Measurements from ENCODE around the gene BCR. TPM values are rescaled to one million over a fixed set of nuclear protein-coding genes. Genes with fewer than 3 reads are reported as not detected.
A peak's percentile ranks its signal among the peaks of the same experiment; 100 is the strongest.

BCR gene
- total and polyA plus RNA-seq, 2 experiments from 2014 or later, result 38.8 to 42.2 TPM

DNA sequence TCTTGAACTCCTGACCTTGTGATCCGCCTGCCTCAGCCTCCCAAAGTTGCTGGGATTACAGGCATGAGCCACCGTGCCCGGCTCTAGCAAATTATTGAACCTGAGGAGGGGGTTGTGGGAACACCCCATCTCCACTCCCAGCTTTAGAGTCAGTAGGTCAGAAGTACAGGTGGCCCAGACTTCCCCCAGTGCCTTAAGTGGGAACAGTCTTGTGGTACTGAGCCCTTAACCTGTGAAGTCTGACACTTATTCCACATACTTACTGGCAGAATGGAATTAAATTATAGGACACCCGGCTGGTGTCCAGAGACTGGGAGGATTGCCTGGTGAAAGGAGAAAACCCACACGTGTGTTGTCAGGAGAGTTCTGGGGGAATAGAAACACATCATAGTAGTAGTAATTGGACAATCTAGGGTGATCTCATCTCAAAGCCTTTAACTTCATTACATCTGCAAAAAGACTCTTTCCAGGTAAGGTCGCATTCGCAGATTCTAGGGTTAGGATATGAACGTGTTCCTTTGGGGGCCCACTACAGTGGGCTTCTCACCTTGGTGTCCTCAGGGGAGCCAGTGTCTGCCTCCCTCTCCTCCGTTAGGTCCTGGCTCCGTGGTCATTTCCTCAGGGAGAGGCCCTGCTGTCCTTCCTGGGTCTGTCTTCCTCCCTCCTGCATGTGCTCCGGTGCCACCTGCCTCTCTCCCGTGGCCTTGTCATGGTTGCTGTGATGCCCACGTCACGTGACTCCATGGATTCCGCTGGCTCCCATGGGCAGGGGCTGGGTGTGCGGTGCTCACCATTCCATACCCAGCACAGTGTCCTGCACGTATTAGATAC lies 63.8 kb downstream of the BCR start:
- H2AFZ ChIP-seq, result no peak overlapping the region
- no peaks in the 10 kb centered on the region for H3K9me2 ChIP-seq (replicated peaks; ENCODE audit: insufficient read depth)
- H3K9me3 ChIP-seq (ENCODE audit: low read depth), result no peaks in the 10 kb centered on the region
- no peaks in the 10 kb centered on the region for H3K27me3 ChIP-seq
- peaks cover 91% of the 10 kb centered on the region for H3K79me2 ChIP-seq
- peak overlapping the region; percentile 61 for H3K4me2 ChIP-seq
- peaks cover 66% of the 10 kb centered on the region for H3K4me1 ChIP-seq (ENCODE audit: insufficient read depth)
- H3K27ac ChIP-seq, result peak overlapping the region; percentile 92
- no peaks in the 10 kb centered on the region for H3K36me3 ChIP-seq (replicated peaks; ENCODE audit: insufficient read depth, low read depth)
- no peak overlapping the region for H3K4me3 ChIP-seq
- WGBS (ENCODE audit: low lambda C conversion rate, missing lambda C conversion rate), result 85% methylated on average over 17 of the region's 17 CpGs
- no peak for DNase-seq (ENCODE audit: low spot score)
- H4K20me1 ChIP-seq (ENCODE audit: insufficient read depth, poor library complexity, severe bottlenecking), result peaks cover 34% of the 10 kb centered on the region
- TF ChIP-seq EZH2phosphoT487 (IDR thresholded peaks at IDR 0.05; ENCODE audit: low read depth, severe bottlenecking, unreplicated experiment), result no peak
- no peak for TF ChIP-seq EZH2 (IDR thresholded peaks at IDR 0.05; ENCODE audit: borderline replicate concordance)
- TF ChIP-seq, protein P1, sequence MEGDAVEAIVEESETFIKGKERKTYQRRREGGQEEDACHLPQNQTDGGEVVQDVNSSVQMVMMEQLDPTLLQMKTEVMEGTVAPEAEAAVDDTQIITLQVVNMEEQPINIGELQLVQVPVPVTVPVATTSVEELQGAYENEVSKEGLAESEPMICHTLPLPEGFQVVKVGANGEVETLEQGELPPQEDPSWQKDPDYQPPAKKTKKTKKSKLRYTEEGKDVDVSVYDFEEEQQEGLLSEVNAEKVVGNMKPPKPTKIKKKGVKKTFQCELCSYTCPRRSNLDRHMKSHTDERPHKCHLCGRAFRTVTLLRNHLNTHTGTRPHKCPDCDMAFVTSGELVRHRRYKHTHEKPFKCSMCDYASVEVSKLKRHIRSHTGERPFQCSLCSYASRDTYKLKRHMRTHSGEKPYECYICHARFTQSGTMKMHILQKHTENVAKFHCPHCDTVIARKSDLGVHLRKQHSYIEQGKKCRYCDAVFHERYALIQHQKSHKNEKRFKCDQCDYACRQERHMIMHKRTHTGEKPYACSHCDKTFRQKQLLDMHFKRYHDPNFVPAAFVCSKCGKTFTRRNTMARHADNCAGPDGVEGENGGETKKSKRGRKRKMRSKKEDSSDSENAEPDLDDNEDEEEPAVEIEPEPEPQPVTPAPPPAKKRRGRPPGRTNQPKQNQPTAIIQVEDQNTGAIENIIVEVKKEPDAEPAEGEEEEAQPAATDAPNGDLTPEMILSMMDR (IDR thresholded peaks at IDR 0.05; ENCODE audit: poor library complexity), result no peak

DNA sequence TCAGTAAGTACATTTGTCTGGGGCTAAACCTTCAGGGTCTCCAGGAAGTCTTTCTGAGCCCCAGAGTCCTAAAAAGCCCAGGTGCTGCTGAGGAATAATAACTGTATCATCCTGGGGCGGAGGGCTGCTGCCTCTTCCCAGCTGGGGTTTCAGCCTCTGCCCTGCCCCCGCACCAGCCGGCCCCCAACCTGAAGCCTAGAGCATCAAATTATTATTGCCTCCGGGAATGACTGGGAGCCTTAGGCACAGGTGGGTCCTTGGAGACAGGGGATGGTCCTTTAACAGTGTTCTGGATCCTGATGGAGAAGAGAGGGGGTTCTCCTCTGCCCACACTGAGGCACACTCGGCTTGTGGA lies 64.4 kb downstream of the BCR start:
- TF ChIP-seq EZH2 (IDR thresholded peaks at IDR 0.05; ENCODE audit: borderline replicate concordance) (no peak), EZH2phosphoT487 (IDR thresholded peaks at IDR 0.05; ENCODE audit: low read depth, severe bottlenecking, unreplicated experiment) (no peak)
- TF ChIP-seq, protein P1 (IDR thresholded peaks at IDR 0.05; ENCODE audit: poor library complexity), result no peak
- no peaks in the 10 kb centered on the region for H3K9me3 ChIP-seq (ENCODE audit: low read depth)
- no peak overlapping the region for H2AFZ ChIP-seq
- H3K4me1 ChIP-seq (ENCODE audit: insufficient read depth), result peaks cover 67% of the 10 kb centered on the region
- H4K20me1 ChIP-seq (ENCODE audit: insufficient read depth, poor library complexity, severe bottlenecking), result peaks cover 29% of the 10 kb centered on the region
- H3K79me2 ChIP-seq, result peaks cover 91% of the 10 kb centered on the region
- WGBS (ENCODE audit: low lambda C conversion rate, missing lambda C conversion rate), result 64% methylated on average over 5 of the region's 5 CpGs
- no peaks in the 10 kb centered on the region for H3K36me3 ChIP-seq (replicated peaks; ENCODE audit: insufficient read depth, low read depth)
- H3K4me3 ChIP-seq, result no peak overlapping the region
- no peaks in the 10 kb centered on the region for H3K27me3 ChIP-seq
- H3K27ac ChIP-seq, result peak overlapping the region; percentile 92
- DNase-seq (ENCODE audit: low spot score), result no peak
- no peaks in the 10 kb centered on the region for H3K9me2 ChIP-seq (replicated peaks; ENCODE audit: insufficient read depth)
- peak overlapping the region; percentile 61 for H3K4me2 ChIP-seq

DNA sequence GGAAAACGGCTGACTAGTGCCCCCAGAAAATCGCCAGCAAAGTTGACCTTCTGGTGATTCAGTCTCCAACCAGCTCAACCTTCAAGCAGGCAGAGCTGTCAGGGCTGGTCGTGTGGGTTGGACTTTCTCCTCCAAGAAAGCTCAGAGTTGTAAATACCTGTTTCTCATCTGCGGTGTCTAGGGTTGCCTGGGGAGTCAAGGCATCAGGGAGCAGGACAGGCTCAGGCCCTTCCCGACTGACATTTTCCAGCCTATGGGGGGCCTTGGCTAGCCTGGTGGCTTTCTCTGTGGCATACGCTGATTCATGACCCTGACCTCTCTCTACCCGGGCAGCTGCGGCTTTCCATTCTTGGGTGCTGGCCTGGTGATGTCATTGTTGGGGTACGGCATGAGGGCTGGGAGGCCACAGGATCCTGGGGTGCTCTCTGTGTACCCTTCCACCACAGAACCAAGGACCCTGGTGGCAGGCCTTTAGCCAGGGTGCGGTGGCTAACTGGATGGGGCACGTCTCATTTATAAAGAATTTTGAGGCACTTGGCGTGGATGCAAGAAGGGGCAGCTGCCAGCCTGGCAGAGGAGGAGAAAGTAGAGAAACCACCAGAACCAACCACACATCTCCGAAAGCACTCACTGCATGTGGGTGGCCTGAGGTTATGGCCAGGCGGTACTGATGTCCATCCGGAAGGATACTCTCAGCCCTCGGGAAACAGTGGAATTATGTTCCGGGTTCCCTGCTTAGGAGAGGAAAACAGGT lies 64.9 kb downstream of the BCR start:
- DNase-seq (ENCODE audit: low spot score), result peak; percentile 77
- no peak for TF ChIP-seq EZH2phosphoT487 (IDR thresholded peaks at IDR 0.05; ENCODE audit: low read depth, severe bottlenecking, unreplicated experiment)
- no peak for TF ChIP-seq EZH2 (IDR thresholded peaks at IDR 0.05; ENCODE audit: borderline replicate concordance)
- TF ChIP-seq, protein P1 (IDR thresholded peaks at IDR 0.05; ENCODE audit: poor library complexity), result no peak
- Histone ChIP-seq H3K79me2 (peaks cover 91% of the 10 kb centered on the region), H3K4me2 (peak overlapping the region; percentile 61), H4K20me1 (ENCODE audit: insufficient read depth, poor library complexity, severe bottlenecking) (peaks cover 29% of the 10 kb centered on the region), H3K9me2 (replicated peaks; ENCODE audit: insufficient read depth) (no peaks in the 10 kb centered on the region), H3K27ac (peak overlapping the region; percentile 92), H3K9me3 (ENCODE audit: low read depth) (no peaks in the 10 kb centered on the region), H3K4me1 (ENCODE audit: insufficient read depth) (peaks cover 70% of the 10 kb centered on the region), H3K36me3 (replicated peaks; ENCODE audit: insufficient read depth, low read depth) (no peaks in the 10 kb centered on the region), H3K27me3 (no peaks in the 10 kb centered on the region), H2AFZ (no peak overlapping the region), H3K4me3 (no peak overlapping the region)
- WGBS (ENCODE audit: low lambda C conversion rate, missing lambda C conversion rate), result 55% methylated on average over 17 of the region's 17 CpGs

Data from hepatocyte (in vitro differentiated cells).